ENCODE results near the gene GPALPP1. TPM values are rescaled to one million over a fixed set of nuclear protein-coding genes. Genes with fewer than 3 reads are reported as not detected.
A peak's percentile ranks its signal among the peaks of the same experiment; 100 is the strongest.

The GPALPP1 gene
- total RNA-seq, 4 donors from 2014 or later = 19.0 to 27.4 (median 23.9) TPM

GRCh38 chr13:45040622-45041021 is 51.3 kb downstream of the GPALPP1 start:
- H3K4me1 ChIP-seq = no peaks in the 10 kb centered on the region
- H3K27ac ChIP-seq (replicated peaks in 1 of 4) = no peak overlapping the region
- H3K9me3 ChIP-seq = no peaks in the 10 kb centered on the region
- TF ChIP-seq POLR2AphosphoS5 (IDR thresholded peaks at IDR 0.05) (no peak), EP300 (IDR thresholded peaks at IDR 0.05) (no peak), POLR2A (IDR thresholded peaks at IDR 0.05; ENCODE audit: low read depth) (no peak), CTCF (IDR thresholded peaks at IDR 0.05) (no peak)
- H3K27me3 ChIP-seq = peaks cover 0 to 6% (median 0%) of the 10 kb centered on the region in 4 donors
- no peak for DNase-seq (ENCODE audit: extremely low spot score)
- H3K36me3 ChIP-seq = peaks cover 0 to 19% (median 15%) of the 10 kb centered on the region in 4 donors
- intact Hi-C loops (cut with DNase I) = no loop called here
- WGBS = 78% methylated on average over 3 of the region's 3 CpGs
- no peak overlapping the region for H3K4me3 ChIP-seq

- Histone ChIP-seq H3K4me3 (no peak overlapping the region), H3K27me3 (peaks cover 0 to 6% (median 0%) of the 10 kb centered on the region in 4 donors), H3K9me3 (no peaks in the 10 kb centered on the region), H3K4me1 (peaks cover 2 to 11% (median 11%) of the 10 kb centered on the region in 4 donors), H3K27ac (replicated peaks in 1 of 4) (no peak overlapping the region), H3K36me3 (peaks cover 0 to 11% (median 10%) of the 10 kb centered on the region in 4 donors)
- no peak for DNase-seq (ENCODE audit: extremely low spot score)
- 83% methylated on average over 3 of the region's 3 CpGs for WGBS
- intact Hi-C loops (cut with DNase I) = no loop called here
- TF ChIP-seq POLR2A (IDR thresholded peaks at IDR 0.05; ENCODE audit: low read depth) (no peak), POLR2AphosphoS5 (IDR thresholded peaks at IDR 0.05) (no peak), CTCF (IDR thresholded peaks at IDR 0.05) (no peak), EP300 (IDR thresholded peaks at IDR 0.05) (no peak)
Measured at GRCh38 chr13:45042539-45042938, 53.2 kb downstream of the GPALPP1 start.

- intact Hi-C loops (cut with DNase I) = loop anchor here (5.0 kb wide), 1 partner anchor 71 kb away; no protein-coding TSS in a partner anchor
- Histone ChIP-seq H3K36me3 (no peaks in the 10 kb centered on the region), H3K27me3 (peaks cover 0 to 6% (median 0%) of the 10 kb centered on the region in 4 donors), H3K4me3 (peak overlapping the region in 3 of 4 donors; percentile 45 to 54 (median 54)), H3K27ac (replicated peaks in 1 of 4) (no peak overlapping the region), H3K9me3 (no peaks in the 10 kb centered on the region), H3K4me1 (peaks cover 3 to 22% (median 17%) of the 10 kb centered on the region in 4 donors)
- DNase-seq (ENCODE audit: extremely low spot score) = no peak
- 90% methylated on average over 4 of the region's 4 CpGs for WGBS
- TF ChIP-seq CTCF (IDR thresholded peaks at IDR 0.05) (no peak), EP300 (IDR thresholded peaks at IDR 0.05) (no peak), POLR2A (IDR thresholded peaks at IDR 0.05; ENCODE audit: low read depth) (no peak), POLR2AphosphoS5 (IDR thresholded peaks at IDR 0.05) (no peak)
Measured at GRCh38 chr13:45046445-45046844, 57.1 kb downstream of the GPALPP1 start.

GRCh38 chr13:45047394-45048310 is 58.3 kb downstream of the GPALPP1 start:
- 18% methylated on average over 10 of the region's 10 CpGs for WGBS
- intact Hi-C loops (cut with DNase I) = loop anchor here (1.0 to 5.0 kb wide), 3 partner anchors 70 to 261 kb away; no protein-coding TSS in a partner anchor
- TF ChIP-seq EP300 (IDR thresholded peaks at IDR 0.05) = no peak
- TF ChIP-seq CTCF (IDR thresholded peaks at IDR 0.05) = peak; percentile 82 to 88 (median 87)
- no peak for TF ChIP-seq POLR2A (IDR thresholded peaks at IDR 0.05; ENCODE audit: low read depth)
- peak in 1 of 2 donors; percentile 12 for TF ChIP-seq POLR2AphosphoS5 (IDR thresholded peaks at IDR 0.05)
- Histone ChIP-seq H3K27ac (replicated peaks in 1 of 4) (no peak overlapping the region), H3K4me3 (peak overlapping the region; percentile 45 to 54 (median 53)), H3K4me1 (peaks cover 3 to 22% (median 18%) of the 10 kb centered on the region in 4 donors), H3K9me3 (no peaks in the 10 kb centered on the region), H3K36me3 (no peaks in the 10 kb centered on the region), H3K27me3 (peaks cover 0 to 6% (median 0%) of the 10 kb centered on the region in 4 donors)
- DNase-seq (ENCODE audit: extremely low spot score) = no peak
